Astrocyte (in vitro differentiated cells and primary cell): Measurements from ENCODE around the gene GPR180.

Experiments
- CTCF ChIP-seq: IDR thresholded peaks from 2 replicates; pipeline ENCODE4 v1.5.1; 2011; ENCODE audit warnings: low read depth, mild to moderate bottlenecking, inconsistent platforms, low read length, moderate library complexity; ENCODE audit not compliant: insufficient read depth
- EZH2 ChIP-seq: IDR thresholded peaks from 2 replicates; pipeline ENCODE4 v1.6.1; 2012; ENCODE audit warnings: mild to moderate bottlenecking, low read length, inconsistent platforms; ENCODE audit not compliant: insufficient read depth

GRCh38 chr13:94673851-94674250 is 72.2 kb downstream of the GPR180 start:
- TF ChIP-seq CTCF (no peak), EZH2 (no peak)
